Right atrium auricular region (tissue), 2 donors: ENCODE results near the gene SRD5A2. TPM values are rescaled to one million over a fixed set of nuclear protein-coding genes. Genes with fewer than 3 reads are reported as not detected.

Source experiments
- DNase-seq: peaks from one replicate; pipeline ENCODE4 v3.0.0-alpha.2; 2019; ENCODE audit warnings: low spot score
- H3K27ac ChIP-seq, 2 donors: fragments of 200-600 bp; sonication (generic); 1 replicate in 1 of 2; 2 replicates in 1 of 2; pipeline ENCODE4 v1.5.1; 2016 to 2019
- H3K27me3 ChIP-seq, 2 donors: fragments of 200-600 bp; sonication (generic); one replicate each; pipeline versions ENCODE4 v1.5.1 to v1.6.0; 2017 to 2019
- H3K36me3 ChIP-seq: fragments of 200-600 bp; sonication (generic); one replicate; pipeline ENCODE4 v1.5.1; 2016
- H3K4me1 ChIP-seq, 2 donors: fragments of 200-600 bp; sonication (generic); one replicate each; pipeline versions ENCODE4 v1.5.1 to v1.6.0; 2017 to 2019
- H3K4me3 ChIP-seq, 2 donors: fragments of 200-600 bp; sonication (generic); 1 replicate in 1 of 2; 2 replicates in 1 of 2; pipeline ENCODE4 v1.5.1; 2017 to 2019; ENCODE audit warnings: mild to moderate bottlenecking in 1 of 2, moderate library complexity in 1 of 2
- H3K9me3 ChIP-seq, 2 donors: fragments of 200-600 bp; sonication (generic); one replicate each; pipeline ENCODE4 v1.5.1; 2019
- total RNA-seq, 2 donors: library from RNA; depleted of rRNA; stranded (reverse); fragments of >200 nt; gene quantifications; one replicate each; pipeline ENCODE4 v1.1.0, GENCODE V29; 2016
- TF ChIP-seq, protein P1 (sequence below), 2 donors: fragments of 200-600 bp; sonication (generic); IDR thresholded peaks; one replicate each; pipeline ENCODE4 v1.5.1; 2019; ENCODE audit warnings: antibody characterized with exemption in 2 of 2

The SRD5A2 gene
- total RNA-seq, 2 donors from 2014 or later: not detected

DNA sequence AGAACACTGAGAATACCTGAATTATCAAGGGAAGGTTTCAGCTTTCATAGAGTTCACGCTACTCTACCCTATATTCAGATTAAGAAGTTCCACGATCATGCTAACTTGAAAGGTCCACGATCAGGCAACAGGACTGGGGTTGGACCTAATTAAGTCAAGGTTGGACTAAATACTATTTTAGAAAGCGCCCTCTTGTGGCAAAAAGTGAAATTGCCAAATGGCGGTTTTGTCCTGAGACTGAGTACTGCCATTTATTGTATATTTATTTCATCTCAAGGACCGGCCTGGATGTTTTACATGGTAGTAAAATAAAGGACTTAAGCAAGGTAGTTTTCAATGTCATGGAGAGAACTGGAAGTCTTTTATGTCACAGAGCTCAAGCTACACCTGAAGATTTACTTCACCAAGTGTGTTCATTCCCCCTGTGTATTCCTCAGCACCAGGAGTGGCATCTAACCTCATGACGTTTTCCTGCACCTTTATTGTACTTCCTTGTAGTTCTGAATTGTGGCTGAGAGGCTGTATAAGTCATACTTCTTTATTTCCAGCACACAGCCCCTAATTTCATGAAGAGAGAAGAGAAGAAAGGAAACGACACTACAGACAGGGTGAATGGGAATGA lies 56.8 kb downstream of the SRD5A2 start:
- no peaks in the 10 kb centered on the region for H3K27me3 ChIP-seq
- H3K4me1 ChIP-seq: no peaks in the 10 kb centered on the region
- no peak for DNase-seq
- no peaks in the 10 kb centered on the region for H3K36me3 ChIP-seq
- H3K27ac ChIP-seq: no peak overlapping the region
- no peak overlapping the region for H3K4me3 ChIP-seq
- TF ChIP-seq, protein P1, sequence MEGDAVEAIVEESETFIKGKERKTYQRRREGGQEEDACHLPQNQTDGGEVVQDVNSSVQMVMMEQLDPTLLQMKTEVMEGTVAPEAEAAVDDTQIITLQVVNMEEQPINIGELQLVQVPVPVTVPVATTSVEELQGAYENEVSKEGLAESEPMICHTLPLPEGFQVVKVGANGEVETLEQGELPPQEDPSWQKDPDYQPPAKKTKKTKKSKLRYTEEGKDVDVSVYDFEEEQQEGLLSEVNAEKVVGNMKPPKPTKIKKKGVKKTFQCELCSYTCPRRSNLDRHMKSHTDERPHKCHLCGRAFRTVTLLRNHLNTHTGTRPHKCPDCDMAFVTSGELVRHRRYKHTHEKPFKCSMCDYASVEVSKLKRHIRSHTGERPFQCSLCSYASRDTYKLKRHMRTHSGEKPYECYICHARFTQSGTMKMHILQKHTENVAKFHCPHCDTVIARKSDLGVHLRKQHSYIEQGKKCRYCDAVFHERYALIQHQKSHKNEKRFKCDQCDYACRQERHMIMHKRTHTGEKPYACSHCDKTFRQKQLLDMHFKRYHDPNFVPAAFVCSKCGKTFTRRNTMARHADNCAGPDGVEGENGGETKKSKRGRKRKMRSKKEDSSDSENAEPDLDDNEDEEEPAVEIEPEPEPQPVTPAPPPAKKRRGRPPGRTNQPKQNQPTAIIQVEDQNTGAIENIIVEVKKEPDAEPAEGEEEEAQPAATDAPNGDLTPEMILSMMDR (IDR thresholded peaks at IDR 0.05): peak; percentile 55 to 77
- no peaks in the 10 kb centered on the region for H3K9me3 ChIP-seq

DNA sequence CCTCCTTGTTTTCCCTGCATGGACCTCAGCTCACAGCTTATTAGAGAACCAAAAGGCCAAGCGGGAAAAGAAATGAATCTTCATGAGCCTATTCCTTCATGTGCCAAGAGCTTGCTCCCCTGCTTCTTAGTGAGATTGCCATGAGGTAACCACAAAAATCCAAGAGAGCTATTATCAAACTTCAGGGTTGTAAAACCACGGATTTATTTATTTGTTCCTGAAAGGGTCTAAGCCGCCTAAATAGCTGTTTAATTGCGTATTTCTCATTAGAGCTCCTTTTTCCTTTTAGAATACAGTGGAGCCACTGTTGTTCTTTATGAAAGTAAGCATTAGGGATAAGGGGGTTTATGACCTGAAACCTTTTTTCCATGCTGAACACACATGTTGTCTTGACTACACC lies 58.0 kb downstream of the SRD5A2 start:
- Histone ChIP-seq H3K36me3 (no peaks in the 10 kb centered on the region), H3K27me3 (no peaks in the 10 kb centered on the region), H3K9me3 (no peaks in the 10 kb centered on the region), H3K4me3 (no peak overlapping the region), H3K4me1 (no peaks in the 10 kb centered on the region), H3K27ac (no peak overlapping the region)
- TF ChIP-seq, protein P1 (IDR thresholded peaks at IDR 0.05): no peak
- no peak for DNase-seq

DNA sequence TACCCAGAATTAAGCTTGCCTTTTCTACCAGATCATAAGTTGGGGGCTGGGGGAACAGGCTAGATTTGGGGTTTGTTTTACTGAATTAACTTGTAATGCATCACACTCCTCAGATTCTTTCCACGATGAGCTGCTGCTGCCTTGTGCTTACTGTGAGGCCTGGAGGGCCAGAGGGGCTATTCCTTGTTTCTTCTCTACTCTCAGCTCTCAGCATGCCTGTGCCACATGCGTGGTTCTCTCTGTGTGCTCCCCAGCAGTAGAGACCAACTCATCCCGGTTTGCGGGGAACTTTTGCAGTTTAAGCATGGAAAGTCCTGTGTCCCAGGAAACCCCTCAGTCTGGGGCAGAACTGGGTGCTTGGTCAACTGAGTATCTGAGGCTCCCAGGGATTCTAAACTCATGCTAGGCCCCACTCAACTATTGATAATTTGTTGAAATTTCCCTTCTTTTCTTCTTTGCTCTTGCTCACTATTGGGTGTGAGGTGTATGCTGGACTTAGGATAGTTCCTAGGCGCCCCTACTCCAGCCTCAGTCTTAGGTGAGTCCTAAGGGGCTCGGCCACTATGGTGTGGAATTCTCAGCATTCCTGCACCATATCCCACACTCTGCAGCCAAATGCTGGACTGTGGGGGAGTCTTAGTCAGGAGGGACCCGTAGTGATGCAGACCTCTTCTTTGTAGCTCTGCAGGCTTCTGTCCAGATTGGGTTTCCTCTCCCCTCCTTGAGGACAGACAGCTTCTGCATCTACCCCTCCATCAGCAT lies 63.1 kb downstream of the SRD5A2 start:
- H3K27ac ChIP-seq: no peak overlapping the region
- H3K4me1 ChIP-seq: no peaks in the 10 kb centered on the region
- no peaks in the 10 kb centered on the region for H3K36me3 ChIP-seq
- H3K9me3 ChIP-seq: no peaks in the 10 kb centered on the region
- H3K27me3 ChIP-seq: no peaks in the 10 kb centered on the region
- TF ChIP-seq, protein P1 (IDR thresholded peaks at IDR 0.05): no peak
- no peak overlapping the region for H3K4me3 ChIP-seq
- DNase-seq: no peak

DNA sequence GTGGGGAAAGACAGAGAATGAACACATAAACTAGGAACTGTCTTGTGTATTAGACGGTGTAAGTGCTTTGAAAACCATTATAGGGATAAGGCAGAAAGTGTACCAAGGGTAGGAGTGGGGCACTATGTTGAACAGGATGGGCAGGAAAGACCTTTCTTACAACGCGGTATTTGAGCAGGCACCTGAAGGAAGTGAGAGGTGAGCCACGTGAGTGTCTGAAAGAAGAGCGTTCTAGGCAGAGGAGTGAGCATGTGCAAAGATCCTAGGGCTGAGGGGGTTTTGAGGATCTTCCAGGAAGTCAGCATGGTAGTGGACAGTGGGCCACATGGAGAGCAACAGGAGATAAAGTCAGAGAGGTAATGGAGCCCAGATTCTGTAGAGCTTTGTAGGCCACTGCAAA lies 65.2 kb downstream of the SRD5A2 start:
- TF ChIP-seq, protein P1 (IDR thresholded peaks at IDR 0.05): no peak
- no peak overlapping the region for H3K4me3 ChIP-seq
- DNase-seq: no peak
- no peaks in the 10 kb centered on the region for H3K36me3 ChIP-seq
- H3K27ac ChIP-seq: no peak overlapping the region
- no peaks in the 10 kb centered on the region for H3K4me1 ChIP-seq
- H3K27me3 ChIP-seq: no peaks in the 10 kb centered on the region
- H3K9me3 ChIP-seq: no peaks in the 10 kb centered on the region

DNA sequence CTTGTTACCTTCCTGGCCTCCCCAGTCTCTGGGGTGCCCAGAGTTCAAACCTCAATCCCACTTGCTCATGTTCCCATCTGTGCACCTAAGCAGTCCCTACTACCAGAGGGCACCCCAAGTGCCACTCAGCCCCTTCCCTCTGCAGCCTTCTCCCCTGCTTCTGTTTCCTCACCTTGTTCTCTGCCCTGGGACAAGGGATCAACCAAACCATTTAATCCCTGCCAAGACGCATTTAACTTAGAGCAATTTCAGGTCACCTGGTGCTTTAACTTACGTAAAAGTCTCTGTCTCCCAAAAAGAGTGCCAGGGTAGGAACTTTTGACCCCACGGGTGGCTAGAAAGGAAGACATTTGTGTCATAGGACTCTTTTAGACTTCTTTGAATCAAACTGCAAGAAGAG lies 67.2 kb downstream of the SRD5A2 start:
- Histone ChIP-seq H3K9me3 (no peaks in the 10 kb centered on the region), H3K27ac (no peak overlapping the region), H3K36me3 (no peaks in the 10 kb centered on the region), H3K27me3 (no peaks in the 10 kb centered on the region), H3K4me1 (no peaks in the 10 kb centered on the region), H3K4me3 (no peak overlapping the region)
- TF ChIP-seq, protein P1 (IDR thresholded peaks at IDR 0.05): no peak
- no peak for DNase-seq
